PFSK-1 (cell line): ENCODE measurements around the gene CDKN2B.

Source experiments
- POLR2AphosphoS5 ChIP-seq: IDR thresholded peaks from 2 replicates; pipeline ENCODE4 v1.6.1; 2012; ENCODE audit warnings: low read depth, mild to moderate bottlenecking, control low read depth, low read length, moderate library complexity
- TAF1 ChIP-seq: IDR thresholded peaks from 2 replicates; pipeline ENCODE4 v1.6.1; 2012; ENCODE audit warnings: low read length, control low read depth, borderline replicate concordance; ENCODE audit not compliant: insufficient read depth
- TF ChIP-seq, protein P1 (sequence below), 2 experiments: IDR thresholded peaks; 2 replicates each; pipeline versions ENCODE4 v1.6.1 to v1.8.0; 2011 to 2012; ENCODE audit warnings: low read depth in 2 of 2, low read length in 2 of 2, control low read depth in 1 of 2, inconsistent platforms in 1 of 2, mild to moderate bottlenecking in 1 of 2, moderate library complexity in 1 of 2; ENCODE audit not compliant: insufficient read depth in 1 of 2

DNA sequence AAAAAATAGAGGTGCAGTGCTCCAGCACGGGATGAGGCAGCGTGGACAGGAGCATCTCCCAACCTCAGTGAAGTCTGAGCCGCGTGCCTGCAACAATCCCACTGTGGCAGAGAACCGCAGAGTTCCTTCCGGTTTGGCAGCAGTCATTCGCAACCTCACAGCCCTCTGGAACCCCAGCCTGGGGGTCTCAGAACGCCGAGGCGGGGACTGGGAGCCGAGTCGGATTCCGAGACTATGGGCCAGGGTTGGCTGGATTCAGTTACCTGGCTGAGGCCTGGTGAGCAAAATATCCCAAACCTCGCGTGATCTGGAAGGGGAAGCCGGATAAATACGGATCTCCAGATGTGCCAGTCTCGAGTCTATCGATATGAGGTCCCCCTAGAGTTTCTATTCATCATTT, 41.9 kb downstream of the CDKN2B start:
- TF ChIP-seq, protein P1, sequence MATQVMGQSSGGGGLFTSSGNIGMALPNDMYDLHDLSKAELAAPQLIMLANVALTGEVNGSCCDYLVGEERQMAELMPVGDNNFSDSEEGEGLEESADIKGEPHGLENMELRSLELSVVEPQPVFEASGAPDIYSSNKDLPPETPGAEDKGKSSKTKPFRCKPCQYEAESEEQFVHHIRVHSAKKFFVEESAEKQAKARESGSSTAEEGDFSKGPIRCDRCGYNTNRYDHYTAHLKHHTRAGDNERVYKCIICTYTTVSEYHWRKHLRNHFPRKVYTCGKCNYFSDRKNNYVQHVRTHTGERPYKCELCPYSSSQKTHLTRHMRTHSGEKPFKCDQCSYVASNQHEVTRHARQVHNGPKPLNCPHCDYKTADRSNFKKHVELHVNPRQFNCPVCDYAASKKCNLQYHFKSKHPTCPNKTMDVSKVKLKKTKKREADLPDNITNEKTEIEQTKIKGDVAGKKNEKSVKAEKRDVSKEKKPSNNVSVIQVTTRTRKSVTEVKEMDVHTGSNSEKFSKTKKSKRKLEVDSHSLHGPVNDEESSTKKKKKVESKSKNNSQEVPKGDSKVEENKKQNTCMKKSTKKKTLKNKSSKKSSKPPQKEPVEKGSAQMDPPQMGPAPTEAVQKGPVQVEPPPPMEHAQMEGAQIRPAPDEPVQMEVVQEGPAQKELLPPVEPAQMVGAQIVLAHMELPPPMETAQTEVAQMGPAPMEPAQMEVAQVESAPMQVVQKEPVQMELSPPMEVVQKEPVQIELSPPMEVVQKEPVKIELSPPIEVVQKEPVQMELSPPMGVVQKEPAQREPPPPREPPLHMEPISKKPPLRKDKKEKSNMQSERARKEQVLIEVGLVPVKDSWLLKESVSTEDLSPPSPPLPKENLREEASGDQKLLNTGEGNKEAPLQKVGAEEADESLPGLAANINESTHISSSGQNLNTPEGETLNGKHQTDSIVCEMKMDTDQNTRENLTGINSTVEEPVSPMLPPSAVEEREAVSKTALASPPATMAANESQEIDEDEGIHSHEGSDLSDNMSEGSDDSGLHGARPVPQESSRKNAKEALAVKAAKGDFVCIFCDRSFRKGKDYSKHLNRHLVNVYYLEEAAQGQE (IDR thresholded peaks at IDR 0.05; ENCODE audit: insufficient read depth in 1 of 2, low read depth in 2 of 2, low read length in 2 of 2), result no peak
- no peak for TF ChIP-seq POLR2AphosphoS5
- no peak for TF ChIP-seq TAF1
